Esophagus muscularis mucosa (tissue), 4 donors: ENCODE results near the gene MTG2. TPM values are rescaled to one million over a fixed set of nuclear protein-coding genes. Genes with fewer than 3 reads are reported as not detected.
A peak's percentile ranks its signal among the peaks of the same experiment; 100 is the strongest.

Source experiments
- DNase-seq: peaks from one replicate; pipeline ENCODE4 v3.0.0-alpha.2; 2017; ENCODE audit errors: extremely low spot score
- H3K27ac ChIP-seq, 4 donors: fragments of 200-600 bp; sonication (generic); replicated peaks in 1 of 4; 1 replicate in 3 of 4; 2 replicates in 1 of 4; pipeline ENCODE4 v1.5.1; 2016 to 2019; ENCODE audit warnings: mild to moderate bottlenecking in 1 of 4
- H3K27me3 ChIP-seq, 4 donors: fragments of 200-600 bp; sonication (generic); one replicate each; pipeline versions ENCODE4 v1.5.1 to v1.6.0; 2016 to 2019
- H3K36me3 ChIP-seq, 4 donors: fragments of 200-600 bp; sonication (generic); one replicate each; pipeline ENCODE4 v1.5.1; 2016 to 2019
- H3K4me1 ChIP-seq, 4 donors: fragments of 200-600 bp; sonication (generic); one replicate each; pipeline ENCODE4 v1.5.1; 2016 to 2019
- H3K4me3 ChIP-seq, 4 donors: fragments of 200-600 bp; sonication (generic); 1 replicate in 2 of 4; 2 replicates in 2 of 4; pipeline ENCODE4 v1.5.1; 2016 to 2019; ENCODE audit warnings: mild to moderate bottlenecking in 4 of 4, moderate library complexity in 1 of 4
- H3K9me3 ChIP-seq, 4 donors: fragments of 200-600 bp; sonication (generic); 1 replicate in 3 of 4; 2 replicates in 1 of 4; pipeline ENCODE4 v1.5.1; 2016 to 2019
- CTCF ChIP-seq, 3 experiments: fragments of 200-600 bp in 2 of 3; fragments of 450-650 bp in 1 of 3; sonication (generic) in 2 of 3; IDR thresholded peaks; one replicate each; pipeline ENCODE4 v1.5.1; 2017 to 2019; ENCODE audit warnings: antibody characterized with exemption in 3 of 3, mild to moderate bottlenecking in 2 of 3, moderate library complexity in 1 of 3
- EP300 ChIP-seq: sonication (generic); formaldehyde crosslinking; IDR thresholded peaks from one replicate; pipeline ENCODE4 v1.6.1; 2017; ENCODE audit warnings: antibody characterized with exemption
- POLR2A ChIP-seq: fragments of 450-650 bp; IDR thresholded peaks from one replicate; pipeline ENCODE4 v1.6.1; 2017; ENCODE audit warnings: antibody characterized with exemption, moderate library complexity, mild to moderate bottlenecking, low read depth
- POLR2AphosphoS5 ChIP-seq, 2 donors: sonication (generic); formaldehyde crosslinking; IDR thresholded peaks; one replicate each; pipeline ENCODE4 v1.6.1; 2017; ENCODE audit warnings: antibody characterized with exemption in 2 of 2
- WGBS: methylation state at CpG from one replicate; pipeline ENCODE4 v1.1.5; 2018; 5-methylcytosine and 5-hydroxymethylcytosine counted together
- intact Hi-C: fragments of 100-400 bp; cut with DNase I; formaldehyde crosslinking; loops from one replicate; pipeline ENCODE4 v1.15.1; 2023
- total RNA-seq, 4 donors: library from RNA; depleted of rRNA; stranded (reverse); fragments of >200 nt; gene quantifications; one replicate each; pipeline versions ENCODE4 v1.1.0 to v1.2.1, GENCODE V29; 2016

The MTG2 gene
- total RNA-seq, 4 donors from 2014 or later, result 21.6 to 26.5 (median 26.0) TPM

GRCh38 chr20:62177307-62177706 lies 5.5 kb upstream of the MTG2 start:
- 93% methylated on average over 3 of the region's 9 CpGs for WGBS
- peaks cover 3 to 69% (median 56%) of the 10 kb centered on the region in 4 donors for H3K36me3 ChIP-seq
- H3K9me3 ChIP-seq, result no peaks in the 10 kb centered on the region
- TF ChIP-seq CTCF (IDR thresholded peaks at IDR 0.05), result no peak
- no peak for TF ChIP-seq EP300
- no peak for TF ChIP-seq POLR2A
- TF ChIP-seq POLR2AphosphoS5 (IDR thresholded peaks at IDR 0.05), result no peak
- intact Hi-C loops, result no loop called here
- DNase-seq, result no peak
- H3K4me1 ChIP-seq, result peaks cover 6 to 8% (median 7%) of the 10 kb centered on the region in 4 donors
- no peaks in the 10 kb centered on the region for H3K27me3 ChIP-seq
- no peak overlapping the region for H3K27ac ChIP-seq
- no peak overlapping the region for H3K4me3 ChIP-seq

- no peak for DNase-seq
- Histone ChIP-seq H3K36me3 (peaks cover 0 to 57% (median 45%) of the 10 kb centered on the region in 4 donors), H3K27ac (no peak overlapping the region), H3K4me1 (peaks cover 9 to 13% (median 11%) of the 10 kb centered on the region in 4 donors), H3K4me3 (no peak overlapping the region), H3K27me3 (no peaks in the 10 kb centered on the region), H3K9me3 (no peaks in the 10 kb centered on the region)
- TF ChIP-seq POLR2A (no peak), POLR2AphosphoS5 (IDR thresholded peaks at IDR 0.05) (no peak), EP300 (no peak), CTCF (IDR thresholded peaks at IDR 0.05) (no peak)
- WGBS, result 95% methylated on average over 19 of the region's 19 CpGs
- intact Hi-C loops, result no loop called here
Observed at GRCh38 chr20:62178316-62179161, 4.3 kb upstream of the MTG2 start.

GRCh38 chr20:62179162-62179504 lies 3.7 kb upstream of the MTG2 start:
- peaks cover 15 to 19% (median 17%) of the 10 kb centered on the region in 4 donors for H3K4me1 ChIP-seq
- peaks cover 0 to 51% (median 39%) of the 10 kb centered on the region in 4 donors for H3K36me3 ChIP-seq
- intact Hi-C loops, result no loop called here
- TF ChIP-seq POLR2AphosphoS5 (IDR thresholded peaks at IDR 0.05) (no peak), POLR2A (no peak), CTCF (IDR thresholded peaks at IDR 0.05) (no peak), EP300 (no peak)
- H3K9me3 ChIP-seq, result no peaks in the 10 kb centered on the region
- H3K4me3 ChIP-seq, result no peak overlapping the region
- no peak overlapping the region for H3K27ac ChIP-seq
- H3K27me3 ChIP-seq, result no peaks in the 10 kb centered on the region
- DNase-seq, result no peak
- 96% methylated on average over 14 of the region's 14 CpGs for WGBS

GRCh38 chr20:62181808-62182207 lies 1.0 kb upstream of the MTG2 start:
- 88% methylated on average over 2 of the region's 2 CpGs for WGBS

More at GRCh38 chr20:62181808-62182207, 1.0 kb upstream of the MTG2 start:
- DNase-seq, result no peak
- peaks cover 18 to 37% (median 28%) of the 10 kb centered on the region in 4 donors for H3K4me1 ChIP-seq
- H3K27me3 ChIP-seq, result no peaks in the 10 kb centered on the region
- intact Hi-C loops, result no loop called here
- peak overlapping the region in 3 of 4 donors; percentile 88 to 96 (median 89) for H3K4me3 ChIP-seq
- TF ChIP-seq EP300 (no peak), POLR2AphosphoS5 (IDR thresholded peaks at IDR 0.05) (no peak), CTCF (IDR thresholded peaks at IDR 0.05) (no peak), POLR2A (no peak)
- H3K36me3 ChIP-seq, result peaks cover 0 to 24% (median 18%) of the 10 kb centered on the region in 4 donors
- no peaks in the 10 kb centered on the region for H3K9me3 ChIP-seq
- H3K27ac ChIP-seq, result peak overlapping the region; percentile 91 to 98 (median 96)
